Skin of body (tissue), 2 donors: ENCODE data around the gene ANKRD13B. TPM values are rescaled to one million over a fixed set of nuclear protein-coding genes. Genes with fewer than 3 reads are reported as not detected.
A peak's percentile ranks its signal among the peaks of the same experiment; 100 is the strongest.

Experiments
- DNase-seq: peaks from one replicate; lab custom pipeline; 2025; lab: John Stamatoyannopoulos, UW
- total RNA-seq: library from RNA; depleted of rRNA; stranded (reverse); fragments of >200 nt; gene quantifications from one replicate; pipeline ENCODE4 v1.2.3, GENCODE V29; 2014

The ANKRD13B gene
- total RNA-seq, 1 donor from 2014 or later = 8.0 TPM

- no peak for DNase-seq
Measured at GRCh38 chr17:29594519-29595090, 1.7 kb downstream of the ANKRD13B start.

- no peak for DNase-seq
Measured at GRCh38 chr17:29595107-29595942, 2.4 kb downstream of the ANKRD13B start.

- DNase-seq = no peak
Measured at GRCh38 chr17:29595943-29596774, 3.2 kb downstream of the ANKRD13B start.

GRCh38 chr17:29596811-29597210 lies 3.9 kb downstream of the ANKRD13B start:
- DNase-seq = no peak

GRCh38 chr17:29597361-29598172 lies 4.6 kb downstream of the ANKRD13B start:
- no peak for DNase-seq

- DNase-seq = peak; percentile 43
Measured at GRCh38 chr17:29603109-29603674, 10.3 kb downstream of the ANKRD13B start.

GRCh38 chr17:29607557-29608195 lies 14.7 kb downstream of the ANKRD13B start:
- DNase-seq = no peak

GRCh38 chr17:29608986-29609385 lies 16.1 kb downstream of the ANKRD13B start:
- no peak for DNase-seq

- DNase-seq = no peak
Measured at GRCh38 chr17:29610395-29610794, 17.5 kb downstream of the ANKRD13B start.

- no peak for DNase-seq
Measured at GRCh38 chr17:29611351-29612093, 18.6 kb downstream of the ANKRD13B start.

GRCh38 chr17:29612094-29612403 lies 19.1 kb downstream of the ANKRD13B start:
- no peak for DNase-seq

- DNase-seq = no peak
Measured at GRCh38 chr17:29612404-29613280, 19.7 kb downstream of the ANKRD13B start.

- peak; percentile 77 for DNase-seq
Measured at GRCh38 chr17:29613352-29613837, 20.5 kb downstream of the ANKRD13B start.

- no peak for DNase-seq
Measured at GRCh38 chr17:29613856-29614255, 20.9 kb downstream of the ANKRD13B start.

GRCh38 chr17:29614349-29615047 lies 21.6 kb downstream of the ANKRD13B start:
- no peak for DNase-seq

GRCh38 chr17:29615048-29615385 lies 22.1 kb downstream of the ANKRD13B start:
- DNase-seq = no peak

- peak; percentile 76 for DNase-seq
Measured at GRCh38 chr17:29615492-29616299, 22.8 kb downstream of the ANKRD13B start.
